Neural progenitor cell (in vitro differentiated cells): ENCODE data around the gene ZDHHC8.

ENCODE experiments used
- CTCF ChIP-seq: fragments of 200-600 bp; sonication (generic); IDR thresholded peaks from 2 replicates; pipeline ENCODE4 v1.5.1; 2017; ENCODE audit warnings: antibody characterized with exemption, mild to moderate bottlenecking
- EZH2 ChIP-seq: fragments of 200-600 bp; sonication (generic); IDR thresholded peaks from 2 replicates; pipeline ENCODE4 v1.6.1; 2017; ENCODE audit warnings: antibody characterized with exemption, mild to moderate bottlenecking, moderate library complexity
- EZH2phosphoT487 ChIP-seq: fragments of 200-600 bp; sonication (generic); IDR thresholded peaks from 2 replicates; pipeline ENCODE4 v1.6.1; 2017; ENCODE audit warnings: antibody characterized with exemption

DNA sequence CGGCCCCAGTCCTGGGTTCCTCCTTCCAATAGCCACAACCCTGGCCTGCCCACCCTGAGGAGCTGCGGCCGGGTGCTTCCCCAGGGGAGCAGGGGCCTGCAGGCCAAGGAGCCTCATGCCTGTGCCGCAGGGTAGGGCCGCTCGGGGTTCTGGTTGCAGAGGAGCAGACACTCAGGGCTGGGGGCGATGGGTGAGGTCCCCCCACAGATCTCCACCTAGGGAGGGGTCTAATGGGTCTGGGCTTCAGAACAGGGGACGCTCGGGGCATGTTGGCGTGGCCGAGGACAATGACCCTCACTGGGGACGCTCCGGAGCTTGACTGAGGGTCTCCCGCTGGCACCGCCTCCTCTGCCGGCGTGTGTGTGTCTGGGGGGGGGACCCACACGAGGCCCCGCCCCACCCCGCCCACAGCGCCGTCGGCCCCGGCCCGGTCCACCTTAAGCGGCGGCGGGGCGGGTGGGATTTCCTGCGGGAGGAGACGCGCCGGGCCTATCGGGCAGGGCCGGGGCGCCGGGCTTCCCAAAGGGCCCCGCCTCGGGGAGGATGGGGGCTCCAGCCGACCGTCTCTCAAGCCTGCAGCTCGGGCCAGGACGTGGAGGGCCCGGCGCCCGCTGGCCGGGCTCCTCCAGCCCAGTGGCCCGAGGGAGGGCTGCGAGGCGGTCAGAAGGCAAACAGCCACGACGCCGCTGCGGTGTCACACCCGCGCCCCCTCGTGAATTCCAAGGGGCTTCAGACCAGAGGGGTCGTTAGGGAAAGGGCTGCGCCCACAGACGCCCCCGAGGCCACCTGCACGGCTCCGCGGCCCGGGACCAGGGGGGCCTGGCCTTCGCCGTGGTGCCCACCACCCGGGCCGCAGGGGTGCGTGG lies 640 bp upstream of the ZDHHC8 start:
- TF ChIP-seq EZH2 (no peak), CTCF (no peak), EZH2phosphoT487 (no peak)
